ENCODE data around the gene CAPN8.

Gene CAPN8

DNA sequence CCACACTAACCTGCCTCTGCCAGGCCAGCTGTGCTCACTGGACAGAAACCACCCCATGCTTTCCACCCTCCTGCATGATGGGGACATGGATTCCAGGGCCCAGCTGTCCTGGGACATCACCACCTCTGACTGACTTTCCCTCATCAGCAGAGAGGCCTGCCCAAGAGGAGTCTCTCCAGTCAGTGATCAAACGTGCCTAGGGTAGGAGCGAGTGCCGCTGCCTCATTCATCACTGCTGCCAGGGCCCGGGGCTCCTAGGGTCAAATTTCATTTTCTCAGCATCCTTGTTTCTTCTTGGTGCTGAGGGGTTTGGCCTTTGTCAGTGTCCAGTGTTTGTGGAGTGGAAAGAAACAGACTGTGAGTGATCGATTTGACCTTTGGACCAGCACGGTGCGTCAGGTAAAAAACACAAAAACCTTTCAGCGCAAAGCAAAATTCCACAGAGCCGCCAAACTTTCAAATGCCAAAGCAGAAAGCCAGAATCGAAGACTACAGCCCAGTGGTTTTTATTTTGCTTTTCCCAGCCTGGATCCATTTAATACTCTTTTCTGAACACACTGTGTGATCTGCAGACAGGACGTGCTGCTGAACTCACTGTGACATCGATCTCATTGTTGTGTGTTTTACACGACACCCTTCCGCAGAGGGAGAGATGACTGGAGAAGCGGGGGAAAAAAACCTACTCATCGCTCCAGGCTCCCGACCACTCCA lies 43.2 kb downstream of the CAPN8 start:
- Histone ChIP-seq H3K4me1 (ENCODE audit: insufficient read depth, low read length) (no peaks in the 10 kb centered on the region), H3K27me3 (ENCODE audit: control insufficient read depth in 1 of 2, insufficient read depth in 2 of 2, low read length in 2 of 2) (no peaks in the 10 kb centered on the region), H3K36me3 (ENCODE audit: insufficient read depth, low read length) (no peaks in the 10 kb centered on the region), H3K9me3 (ENCODE audit: low read length) (no peaks in the 10 kb centered on the region), H3K4me3 (ENCODE audit: low read depth in 1 of 2, low read length in 2 of 2) (no peak overlapping the region), H3K27ac (ENCODE audit: low read depth, low read length) (no peak overlapping the region), H3K9ac (ENCODE audit: low read length) (no peak overlapping the region)

DNA sequence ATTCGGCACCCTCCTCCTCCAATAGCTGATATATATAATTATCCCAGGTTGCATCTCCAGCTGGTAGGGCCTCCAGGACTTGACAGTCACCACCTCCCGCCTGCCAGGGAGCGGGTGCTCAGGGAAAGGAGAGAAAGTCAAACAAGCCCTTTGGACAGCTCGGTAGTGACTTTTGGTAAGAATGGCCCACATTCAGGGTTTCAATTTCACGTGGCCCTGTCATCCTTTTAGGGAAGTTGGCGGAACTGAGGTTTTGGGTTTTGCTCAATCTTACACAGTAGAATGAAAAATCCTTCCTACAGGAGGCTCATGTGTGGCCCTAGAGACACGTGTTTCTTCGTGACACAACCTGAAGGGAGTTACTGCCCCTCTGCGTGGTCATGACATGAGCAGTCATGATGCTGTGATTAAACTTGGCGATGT lies 44.2 kb downstream of the CAPN8 start:
- Histone ChIP-seq H3K4me1 (ENCODE audit: insufficient read depth, low read length) (no peaks in the 10 kb centered on the region), H3K4me3 (ENCODE audit: low read depth in 1 of 2, low read length in 2 of 2) (no peak overlapping the region), H3K36me3 (ENCODE audit: insufficient read depth, low read length) (no peaks in the 10 kb centered on the region), H3K27ac (ENCODE audit: low read depth, low read length) (no peak overlapping the region), H3K9ac (ENCODE audit: low read length) (no peak overlapping the region), H3K27me3 (ENCODE audit: control insufficient read depth in 1 of 2, insufficient read depth in 2 of 2, low read length in 2 of 2) (no peaks in the 10 kb centered on the region), H3K9me3 (ENCODE audit: low read length) (no peaks in the 10 kb centered on the region)

DNA sequence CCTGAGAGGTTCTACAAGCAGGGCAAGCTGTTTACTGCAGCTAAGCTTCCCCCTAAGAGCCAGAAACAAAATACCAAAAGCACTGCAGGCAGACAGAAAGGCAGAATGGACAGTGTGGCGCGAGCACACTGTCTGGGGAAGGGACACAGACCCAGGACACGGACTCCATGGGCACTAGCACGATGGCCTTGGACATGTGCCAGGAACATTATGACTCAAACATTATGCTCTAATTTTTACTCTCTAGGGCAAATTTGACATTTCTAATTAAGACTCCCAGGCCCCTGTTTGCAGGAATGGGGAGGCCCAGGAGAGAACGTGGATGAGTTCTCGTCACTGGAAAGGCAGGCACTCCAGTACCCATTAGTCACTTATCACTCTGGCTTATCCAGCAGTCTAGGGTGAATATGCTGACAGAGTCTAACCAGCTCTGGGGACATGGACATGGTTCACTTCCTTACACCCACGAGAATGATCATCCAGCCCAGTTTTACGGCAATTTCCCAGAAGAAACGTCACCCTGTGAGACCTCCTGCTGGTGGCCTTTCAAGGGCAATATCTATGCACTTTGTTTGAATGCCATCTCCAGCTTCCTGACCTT lies 45.1 kb downstream of the CAPN8 start:
- no peak overlapping the region for H3K4me3 ChIP-seq (ENCODE audit: low read depth in 1 of 2, low read length in 2 of 2)
- no peaks in the 10 kb centered on the region for H3K27me3 ChIP-seq (ENCODE audit: control insufficient read depth in 1 of 2, insufficient read depth in 2 of 2, low read length in 2 of 2)
- H3K9ac ChIP-seq (ENCODE audit: low read length), result no peak overlapping the region
- H3K27ac ChIP-seq (ENCODE audit: low read depth, low read length), result no peak overlapping the region
- H3K4me1 ChIP-seq (ENCODE audit: insufficient read depth, low read length), result no peaks in the 10 kb centered on the region
- H3K36me3 ChIP-seq (ENCODE audit: insufficient read depth, low read length), result no peaks in the 10 kb centered on the region
- H3K9me3 ChIP-seq (ENCODE audit: low read length), result no peaks in the 10 kb centered on the region

DNA sequence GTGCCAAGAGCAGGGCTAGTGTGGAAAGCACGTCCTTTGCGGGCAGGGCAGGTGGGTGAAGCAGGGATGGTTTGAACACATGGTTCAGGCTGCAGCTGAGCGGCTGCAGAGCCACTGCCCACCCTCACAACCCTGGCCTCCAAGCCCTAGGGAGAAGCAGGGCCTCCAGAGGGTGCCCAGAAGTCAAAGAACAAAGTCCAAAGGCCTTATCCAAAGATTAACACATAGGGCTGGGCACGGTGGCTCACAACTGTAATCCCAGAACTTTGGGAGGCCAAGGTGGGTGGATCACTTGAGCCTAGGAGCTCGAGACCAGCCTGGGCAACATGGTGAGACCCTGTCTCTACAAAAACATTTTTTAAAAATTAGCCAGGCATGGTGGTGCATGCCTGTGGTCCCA lies 46.8 kb downstream of the CAPN8 start:
- H3K27ac ChIP-seq (ENCODE audit: low read depth, low read length), result no peak overlapping the region
- H3K4me3 ChIP-seq (ENCODE audit: low read depth in 1 of 2, low read length in 2 of 2), result no peak overlapping the region
- H3K27me3 ChIP-seq (ENCODE audit: control insufficient read depth in 1 of 2, insufficient read depth in 2 of 2, low read length in 2 of 2), result no peaks in the 10 kb centered on the region
- no peaks in the 10 kb centered on the region for H3K4me1 ChIP-seq (ENCODE audit: insufficient read depth, low read length)
- no peak overlapping the region for H3K9ac ChIP-seq (ENCODE audit: low read length)
- H3K36me3 ChIP-seq (ENCODE audit: insufficient read depth, low read length), result no peaks in the 10 kb centered on the region
- no peaks in the 10 kb centered on the region for H3K9me3 ChIP-seq (ENCODE audit: low read length)

DNA sequence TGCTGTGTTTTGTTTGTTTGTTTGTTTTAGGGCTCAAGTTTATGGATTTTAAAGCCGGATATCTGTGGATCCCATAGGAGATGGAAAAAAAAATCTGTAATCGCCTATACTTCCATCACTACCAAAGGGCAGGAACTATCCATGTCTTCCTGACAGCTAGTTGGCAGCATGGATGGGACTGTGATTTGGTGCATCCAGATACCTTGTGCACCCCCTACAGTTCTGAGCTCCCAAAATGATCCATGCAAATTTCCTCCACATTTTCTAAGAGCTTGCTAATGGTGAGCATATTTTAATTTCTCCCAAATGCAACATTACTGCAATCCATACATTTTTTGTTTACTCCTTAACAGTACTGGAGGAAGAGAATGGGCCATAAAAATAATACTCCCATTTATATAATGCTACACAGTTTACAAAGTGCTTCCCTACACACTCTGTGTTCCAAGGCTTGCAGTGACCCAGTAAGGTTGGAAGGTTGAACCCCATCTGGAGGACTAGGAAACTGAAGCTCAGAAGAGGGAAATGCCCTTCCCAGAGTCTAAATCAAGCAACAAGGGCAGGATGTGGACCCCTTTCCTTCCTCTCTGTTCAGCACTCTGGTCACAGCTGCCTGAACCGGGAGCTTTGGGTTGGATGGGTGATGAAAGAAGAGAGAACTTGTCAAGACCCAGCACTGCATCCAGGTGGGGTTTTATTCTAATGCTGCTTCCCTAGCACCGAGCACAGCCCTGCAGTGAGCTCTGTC lies 48.0 kb downstream of the CAPN8 start:
- Histone ChIP-seq H3K9ac (ENCODE audit: low read length) (no peak overlapping the region), H3K4me3 (ENCODE audit: low read depth in 1 of 2, low read length in 2 of 2) (no peak overlapping the region), H3K36me3 (ENCODE audit: insufficient read depth, low read length) (no peaks in the 10 kb centered on the region), H3K4me1 (ENCODE audit: insufficient read depth, low read length) (no peaks in the 10 kb centered on the region), H3K27me3 (ENCODE audit: control insufficient read depth in 1 of 2, insufficient read depth in 2 of 2, low read length in 2 of 2) (no peaks in the 10 kb centered on the region), H3K27ac (ENCODE audit: low read depth, low read length) (no peak overlapping the region), H3K9me3 (ENCODE audit: low read length) (no peaks in the 10 kb centered on the region)

DNA sequence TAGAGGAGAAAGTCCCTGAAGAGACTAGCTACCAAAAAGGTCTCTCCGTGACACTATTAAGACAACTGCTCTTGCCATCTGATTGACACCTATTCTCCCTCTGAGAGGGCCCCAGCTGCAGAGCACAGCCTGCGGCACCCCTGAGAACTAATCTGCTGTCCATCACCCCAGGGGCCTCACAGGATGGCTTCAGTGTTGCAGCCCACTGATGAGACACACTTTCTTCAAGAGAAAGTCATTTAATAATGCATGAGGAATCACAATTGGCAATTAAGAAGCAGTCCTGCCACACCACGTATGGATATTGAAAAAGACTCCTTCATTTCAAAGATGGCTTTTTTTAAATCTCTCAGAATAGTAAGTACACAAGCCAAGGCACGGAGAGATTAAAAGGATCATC lies 48.9 kb downstream of the CAPN8 start:
- no peaks in the 10 kb centered on the region for H3K4me1 ChIP-seq (ENCODE audit: insufficient read depth, low read length)
- no peaks in the 10 kb centered on the region for H3K9me3 ChIP-seq (ENCODE audit: low read length)
- no peak overlapping the region for H3K4me3 ChIP-seq (ENCODE audit: low read depth in 1 of 2, low read length in 2 of 2)
- H3K27ac ChIP-seq (ENCODE audit: low read depth, low read length), result no peak overlapping the region
- no peaks in the 10 kb centered on the region for H3K27me3 ChIP-seq (ENCODE audit: control insufficient read depth in 1 of 2, insufficient read depth in 2 of 2, low read length in 2 of 2)
- no peaks in the 10 kb centered on the region for H3K36me3 ChIP-seq (ENCODE audit: insufficient read depth, low read length)
- H3K9ac ChIP-seq (ENCODE audit: low read length), result no peak overlapping the region

DNA sequence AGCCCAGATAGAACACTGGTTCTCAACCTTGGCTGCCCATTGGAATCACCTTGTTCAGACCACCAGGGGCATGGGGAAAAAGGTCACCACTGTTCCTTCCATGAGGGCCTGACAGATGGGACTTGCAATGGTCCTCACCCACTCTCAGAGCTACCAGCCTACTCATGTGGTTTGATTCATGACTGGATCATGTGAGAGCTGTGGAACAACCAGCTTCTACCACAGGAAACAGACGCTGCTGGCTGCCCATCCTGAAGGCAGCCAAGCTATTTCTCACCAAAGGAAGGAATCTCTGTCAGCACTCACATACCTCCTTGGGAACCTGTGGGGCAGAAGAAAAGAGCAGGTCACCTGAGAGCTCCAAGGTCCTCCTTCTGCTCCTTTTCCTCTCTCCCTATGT lies 53.6 kb downstream of the CAPN8 start:
- Histone ChIP-seq H3K4me3 (ENCODE audit: low read depth in 1 of 2, low read length in 2 of 2) (no peak overlapping the region), H3K27me3 (ENCODE audit: control insufficient read depth in 1 of 2, insufficient read depth in 2 of 2, low read length in 2 of 2) (no peaks in the 10 kb centered on the region), H3K27ac (ENCODE audit: low read depth, low read length) (no peak overlapping the region), H3K9me3 (ENCODE audit: low read length) (no peaks in the 10 kb centered on the region), H3K9ac (ENCODE audit: low read length) (no peak overlapping the region), H3K4me1 (ENCODE audit: insufficient read depth, low read length) (no peaks in the 10 kb centered on the region), H3K36me3 (ENCODE audit: insufficient read depth, low read length) (no peaks in the 10 kb centered on the region)

DNA sequence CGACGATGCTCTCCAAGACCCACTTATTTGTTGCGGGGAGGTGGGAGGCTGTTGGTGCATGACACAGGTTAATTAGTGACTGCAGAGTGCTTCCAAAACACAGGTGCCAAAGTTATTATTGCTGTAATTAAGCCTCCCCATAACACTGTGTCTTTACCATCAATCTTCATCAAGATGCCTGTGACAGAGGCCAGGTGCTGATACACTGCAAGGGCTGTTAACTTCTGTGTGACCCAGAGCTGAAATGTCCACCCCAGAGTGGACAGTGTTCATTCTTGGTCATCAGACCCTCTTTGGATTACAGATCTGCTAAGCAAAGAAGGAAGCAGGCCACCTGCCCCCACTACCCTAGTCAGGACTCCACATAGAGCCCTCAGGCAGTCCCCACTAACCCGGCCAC lies 55.5 kb downstream of the CAPN8 start:
- Histone ChIP-seq H3K9ac (ENCODE audit: low read length) (no peak overlapping the region), H3K36me3 (ENCODE audit: insufficient read depth, low read length) (no peaks in the 10 kb centered on the region), H3K27ac (ENCODE audit: low read depth, low read length) (no peak overlapping the region), H3K4me3 (ENCODE audit: low read depth in 1 of 2, low read length in 2 of 2) (no peak overlapping the region), H3K9me3 (ENCODE audit: low read length) (no peaks in the 10 kb centered on the region), H3K27me3 (ENCODE audit: control insufficient read depth in 1 of 2, insufficient read depth in 2 of 2, low read length in 2 of 2) (no peaks in the 10 kb centered on the region), H3K4me1 (ENCODE audit: insufficient read depth, low read length) (no peaks in the 10 kb centered on the region)

DNA sequence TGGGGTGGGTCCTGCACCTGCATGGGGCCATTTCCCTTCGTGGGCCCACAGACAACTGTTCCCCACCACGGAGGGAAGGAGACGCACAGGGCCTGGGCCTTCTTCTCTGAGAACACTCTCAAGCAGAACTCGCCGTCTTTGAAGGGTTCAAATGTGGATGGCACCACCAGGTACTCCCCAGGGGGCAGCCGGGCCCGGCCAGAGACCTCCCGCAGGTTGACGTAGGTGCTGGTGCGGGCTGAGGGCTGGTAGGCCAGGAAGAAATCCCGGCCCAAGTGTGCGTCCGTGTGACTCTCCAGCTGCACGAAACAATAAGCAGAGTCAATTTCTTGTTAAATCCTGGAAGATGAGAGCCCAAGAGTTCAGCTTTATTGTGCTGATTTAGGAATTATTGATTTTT lies 56.4 kb downstream of the CAPN8 start:
- Histone ChIP-seq H3K36me3 (ENCODE audit: insufficient read depth, low read length) (no peaks in the 10 kb centered on the region), H3K9ac (ENCODE audit: low read length) (no peak overlapping the region), H3K27ac (ENCODE audit: low read depth, low read length) (no peak overlapping the region), H3K9me3 (ENCODE audit: low read length) (no peaks in the 10 kb centered on the region), H3K4me3 (ENCODE audit: low read depth in 1 of 2, low read length in 2 of 2) (no peak overlapping the region), H3K27me3 (ENCODE audit: control insufficient read depth in 1 of 2, insufficient read depth in 2 of 2, low read length in 2 of 2) (no peaks in the 10 kb centered on the region), H3K4me1 (ENCODE audit: insufficient read depth, low read length) (no peaks in the 10 kb centered on the region)

DNA sequence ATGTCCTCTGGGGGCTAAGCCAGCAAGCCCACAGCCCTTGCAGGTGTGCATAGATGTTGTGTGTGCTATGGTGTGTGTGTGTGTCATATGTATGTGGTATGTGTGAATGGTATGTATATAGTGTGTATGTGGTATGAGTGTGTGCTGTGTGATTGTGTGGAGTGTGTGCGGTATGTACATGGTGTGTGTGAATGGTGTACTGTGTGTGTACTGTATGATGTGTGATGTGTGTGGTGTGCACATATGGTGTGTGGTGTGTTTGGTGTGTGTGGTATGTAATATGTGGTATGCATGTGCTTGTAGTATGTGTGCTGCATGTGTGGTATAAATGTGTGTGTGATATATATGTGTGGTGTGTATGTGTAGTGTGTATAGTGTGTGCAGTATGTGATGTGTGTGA lies 107.0 kb downstream of the CAPN8 start:
- Histone ChIP-seq H3K4me1 (ENCODE audit: insufficient read depth, low read length) (no peaks in the 10 kb centered on the region), H3K4me3 (ENCODE audit: low read depth in 1 of 2, low read length in 2 of 2) (no peak overlapping the region), H3K27ac (ENCODE audit: low read depth, low read length) (no peak overlapping the region), H3K36me3 (ENCODE audit: insufficient read depth, low read length) (no peaks in the 10 kb centered on the region), H3K9ac (ENCODE audit: low read length) (no peak overlapping the region), H3K27me3 (ENCODE audit: control insufficient read depth in 1 of 2, insufficient read depth in 2 of 2, low read length in 2 of 2) (no peaks in the 10 kb centered on the region), H3K9me3 (ENCODE audit: low read length) (no peaks in the 10 kb centered on the region)

DNA sequence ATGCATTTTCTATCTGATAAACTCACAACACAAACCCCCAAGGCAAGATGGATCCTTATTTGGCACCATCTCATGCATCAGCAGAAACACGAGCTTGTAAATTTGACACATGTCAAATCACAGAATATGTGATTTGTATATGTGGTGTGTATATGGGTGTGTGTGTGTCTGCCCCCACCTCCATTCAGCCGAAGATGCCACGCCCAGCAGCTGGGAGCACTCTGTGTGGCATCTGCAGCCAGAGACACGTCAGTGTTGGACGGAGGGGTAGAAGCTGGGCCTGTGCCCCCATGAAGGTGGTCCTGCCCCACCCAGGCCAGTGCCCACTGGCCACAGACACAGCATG lies 108.4 kb downstream of the CAPN8 start:
- H3K4me3 ChIP-seq (ENCODE audit: low read depth in 1 of 2, low read length in 2 of 2), result no peak overlapping the region
- H3K9ac ChIP-seq (ENCODE audit: low read length), result no peak overlapping the region
- no peaks in the 10 kb centered on the region for H3K9me3 ChIP-seq (ENCODE audit: low read length)
- H3K27ac ChIP-seq (ENCODE audit: low read depth, low read length), result no peak overlapping the region
- no peaks in the 10 kb centered on the region for H3K36me3 ChIP-seq (ENCODE audit: insufficient read depth, low read length)
- no peaks in the 10 kb centered on the region for H3K4me1 ChIP-seq (ENCODE audit: insufficient read depth, low read length)
- no peaks in the 10 kb centered on the region for H3K27me3 ChIP-seq (ENCODE audit: control insufficient read depth in 1 of 2, insufficient read depth in 2 of 2, low read length in 2 of 2)

All from muscle layer of colon (tissue), 2 donors.